Lung (tissue), 12 donors: ENCODE data around the gene NFATC1. TPM values are rescaled to one million over a fixed set of nuclear protein-coding genes. Genes with fewer than 3 reads are reported as not detected.

Source experiments
- ATAC-seq: fragments of 200-7000 bp; cut with Tn5 transposase; one replicate; pipeline ENCODE4 v1.9.1; 2020; ENCODE audit warnings: moderate number of reproducible peaks; ENCODE audit not compliant: insufficient read depth, low FRiP score
- DNase-seq, 3 donors: peaks; one replicate each; pipeline ENCODE4 v3.0.0-alpha.2; 2013 to 2017
- H3K27ac ChIP-seq, 2 donors: one replicate each; pipeline ENCODE4 v1.5.1; 2013; ENCODE audit warnings: mild to moderate bottlenecking in 2 of 2, moderate library complexity in 2 of 2, control low read depth in 1 of 2, inconsistent platforms in 1 of 2, low read depth in 1 of 2, low read length in 1 of 2
- H3K27me3 ChIP-seq, 3 donors: one replicate each; pipeline ENCODE4 v1.5.1; 2013; ENCODE audit warnings: low read length in 2 of 3; ENCODE audit not compliant: control insufficient read depth in 3 of 3, insufficient read depth in 3 of 3
- H3K36me3 ChIP-seq, 4 donors: one replicate each; pipeline ENCODE4 v1.5.1; 2013; ENCODE audit warnings: low read length in 4 of 4, mild to moderate bottlenecking in 1 of 4, moderate library complexity in 1 of 4; ENCODE audit not compliant: control insufficient read depth in 4 of 4, insufficient read depth in 4 of 4
- H3K4me1 ChIP-seq, 5 donors: one replicate each; pipeline ENCODE4 v1.5.1; 2013; ENCODE audit warnings: low read length in 5 of 5, mild to moderate bottlenecking in 2 of 5, moderate library complexity in 1 of 5; ENCODE audit not compliant: control insufficient read depth in 5 of 5, insufficient read depth in 5 of 5
- H3K4me3 ChIP-seq: one replicate; pipeline ENCODE4 v1.5.1; 2013; ENCODE audit warnings: mild to moderate bottlenecking, control low read depth, moderate library complexity
- H3K9ac ChIP-seq, 2 donors: one replicate each; pipeline ENCODE4 v1.5.1; 2013; ENCODE audit warnings: low read length in 2 of 2, control low read depth in 1 of 2; ENCODE audit not compliant: insufficient read depth in 1 of 2
- H3K9me3 ChIP-seq, 4 donors: one replicate each; pipeline ENCODE4 v1.5.1; 2013; ENCODE audit warnings: low read length in 3 of 4, mild to moderate bottlenecking in 1 of 4, moderate library complexity in 1 of 4; ENCODE audit not compliant: control insufficient read depth in 4 of 4, insufficient read depth in 3 of 4
- WGBS, 2 donors: extraction: QIAGEN DNeasy Blood & Tissue Kit; methylation state at CpG; one replicate each; pipeline ENCODE4 v1.1.7; 2013; 5-methylcytosine and 5-hydroxymethylcytosine counted together
- polyA plus RNA-seq, 2 donors: library from polyadenylated mRNA; stranded (reverse); fragments of 200-250 nt; gene quantifications; one replicate each; pipeline ENCODE4 v1.2.1, GENCODE V29; 2013
- total RNA-seq, 2 donors: library from RNA; depleted of rRNA in 1 of 2; stranded (reverse); fragments of >200 nt in 1 of 2; gene quantifications; one replicate each; pipeline ENCODE4 v1.2.1, GENCODE V29; 2014 to 2021
- TF ChIP-seq, protein P1 (sequence below): IDR thresholded peaks from 2 replicates; pipeline ENCODE4 v1.5.1; 2012; ENCODE audit warnings: mild to moderate bottlenecking; ENCODE audit errors: control extremely low read depth, extremely low read depth
- donor health status: control.
- donor health status: control.
- donor health status: Bipolar disorder and iron deficiency.
- donor health status: healthy.
- donor health status: DM: yes; HTN: yes; CAD: no.

The NFATC1 gene
- total and polyA plus RNA-seq, 4 donors, result 8.6 to 25.5 (median 12.9) TPM

DNA sequence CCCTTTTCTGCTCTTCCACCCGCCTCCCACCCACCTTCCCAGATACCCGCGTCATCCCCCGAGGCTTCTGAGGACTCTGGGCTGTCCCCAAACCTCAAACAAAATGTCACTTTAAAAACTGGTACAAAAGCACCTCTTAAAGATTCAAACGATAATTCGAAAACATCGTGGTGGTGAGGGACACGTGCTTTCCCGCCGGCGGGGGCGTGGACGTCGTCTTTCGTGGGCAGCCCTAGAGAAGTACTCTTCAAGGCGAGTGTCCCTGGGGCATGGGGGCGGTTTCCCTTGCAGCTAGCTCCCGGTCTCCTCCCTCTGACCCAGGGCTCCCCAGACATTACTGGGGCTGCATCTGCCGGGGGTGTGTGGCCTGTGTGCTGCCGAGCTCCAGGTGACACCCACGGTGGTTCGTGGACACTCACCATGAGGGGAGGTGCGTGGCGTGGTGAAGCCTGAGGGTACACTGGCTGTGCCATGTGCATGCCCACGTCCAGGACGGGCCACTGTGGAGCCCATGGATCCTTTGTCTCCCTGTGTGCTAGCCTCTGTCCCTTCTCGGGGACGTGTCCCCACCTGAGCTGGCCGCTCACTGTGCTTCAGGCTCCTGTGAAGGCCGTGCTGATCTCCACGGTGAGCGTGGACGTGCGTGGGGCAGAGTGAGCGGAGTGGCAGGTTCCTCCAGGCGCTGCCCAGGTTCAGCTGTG lies 117.8 kb downstream of the NFATC1 start:
- peaks cover 0 to 6% (median 1%) of the 10 kb centered on the region in 5 donors for H3K4me1 ChIP-seq
- 94% methylated on average over 36 of the region's 36 CpGs for WGBS, 2 donors
- peaks cover 0 to 2% (median 0%) of the 10 kb centered on the region in 4 donors for H3K36me3 ChIP-seq
- no peaks in the 10 kb centered on the region for H3K9me3 ChIP-seq
- no peaks in the 10 kb centered on the region for H3K27me3 ChIP-seq
- no peak overlapping the region for H3K9ac ChIP-seq
- H3K27ac ChIP-seq, result no peak overlapping the region
- H3K4me3 ChIP-seq, result no peak overlapping the region
- DNase-seq (no peak), ATAC-seq (no peak)
- TF ChIP-seq, protein P1, sequence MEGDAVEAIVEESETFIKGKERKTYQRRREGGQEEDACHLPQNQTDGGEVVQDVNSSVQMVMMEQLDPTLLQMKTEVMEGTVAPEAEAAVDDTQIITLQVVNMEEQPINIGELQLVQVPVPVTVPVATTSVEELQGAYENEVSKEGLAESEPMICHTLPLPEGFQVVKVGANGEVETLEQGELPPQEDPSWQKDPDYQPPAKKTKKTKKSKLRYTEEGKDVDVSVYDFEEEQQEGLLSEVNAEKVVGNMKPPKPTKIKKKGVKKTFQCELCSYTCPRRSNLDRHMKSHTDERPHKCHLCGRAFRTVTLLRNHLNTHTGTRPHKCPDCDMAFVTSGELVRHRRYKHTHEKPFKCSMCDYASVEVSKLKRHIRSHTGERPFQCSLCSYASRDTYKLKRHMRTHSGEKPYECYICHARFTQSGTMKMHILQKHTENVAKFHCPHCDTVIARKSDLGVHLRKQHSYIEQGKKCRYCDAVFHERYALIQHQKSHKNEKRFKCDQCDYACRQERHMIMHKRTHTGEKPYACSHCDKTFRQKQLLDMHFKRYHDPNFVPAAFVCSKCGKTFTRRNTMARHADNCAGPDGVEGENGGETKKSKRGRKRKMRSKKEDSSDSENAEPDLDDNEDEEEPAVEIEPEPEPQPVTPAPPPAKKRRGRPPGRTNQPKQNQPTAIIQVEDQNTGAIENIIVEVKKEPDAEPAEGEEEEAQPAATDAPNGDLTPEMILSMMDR, result no peak

DNA sequence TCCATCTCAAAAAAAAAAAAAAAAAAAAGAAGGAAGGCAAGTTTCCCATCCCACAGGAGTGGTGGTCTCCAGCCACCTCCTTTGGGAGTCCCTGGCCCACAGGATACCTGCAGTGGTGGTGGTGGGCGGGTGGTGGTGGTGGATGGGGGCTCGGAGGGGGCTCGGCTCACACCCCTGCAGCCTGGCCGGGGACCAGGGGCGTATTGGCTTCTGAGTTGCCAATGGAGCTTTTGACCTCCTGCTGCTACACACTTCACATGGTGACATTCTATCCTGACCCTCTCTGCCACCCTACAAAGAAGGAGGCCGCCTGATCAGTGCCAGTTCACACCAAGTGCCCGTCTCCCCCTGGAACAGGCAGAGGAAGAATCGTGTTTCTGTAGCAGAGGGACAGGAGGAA lies 119.6 kb downstream of the NFATC1 start:
- DNase-seq, result no peak
- H3K27ac ChIP-seq, result no peak overlapping the region
- no peak overlapping the region for H3K4me3 ChIP-seq
- 85 to 86% methylated on average over 8 of the region's 8 CpGs for WGBS, 2 donors
- no peaks in the 10 kb centered on the region for H3K27me3 ChIP-seq
- H3K9me3 ChIP-seq, result no peaks in the 10 kb centered on the region
- TF ChIP-seq, protein P1, result no peak
- no peak for ATAC-seq
- no peak overlapping the region for H3K9ac ChIP-seq
- peaks cover 0 to 13% (median 3%) of the 10 kb centered on the region in 5 donors for H3K4me1 ChIP-seq
- H3K36me3 ChIP-seq, result peaks cover 0 to 2% (median 0%) of the 10 kb centered on the region in 4 donors

GRCh38 chr18:79515944-79516351 lies 120.2 kb downstream of the NFATC1 start:
- no peak overlapping the region for H3K9ac ChIP-seq
- peaks cover 0 to 2% (median 0%) of the 10 kb centered on the region in 4 donors for H3K36me3 ChIP-seq
- H3K9me3 ChIP-seq, result no peaks in the 10 kb centered on the region
- peaks cover 0 to 13% (median 3%) of the 10 kb centered on the region in 5 donors for H3K4me1 ChIP-seq
- H3K27me3 ChIP-seq, result no peaks in the 10 kb centered on the region
- H3K27ac ChIP-seq, result no peak overlapping the region
- TF ChIP-seq, protein P1, result no peak
- H3K4me3 ChIP-seq, result no peak overlapping the region
- DNase-seq, result no peak
- 80 to 85% methylated on average over 22 of the region's 22 CpGs for WGBS, 2 donors
- ATAC-seq, result no peak
